GM15510 (cell line): ENCODE results near the gene LIPK.

Experiments used
- POLR2A ChIP-seq: IDR thresholded peaks from 3 replicates; pipeline ENCODE4 v1.6.1; 2011; ENCODE audit warnings: borderline replicate concordance; ENCODE audit not compliant: insufficient read length; ENCODE audit errors: extremely low read depth

The LIPK gene, protein sequence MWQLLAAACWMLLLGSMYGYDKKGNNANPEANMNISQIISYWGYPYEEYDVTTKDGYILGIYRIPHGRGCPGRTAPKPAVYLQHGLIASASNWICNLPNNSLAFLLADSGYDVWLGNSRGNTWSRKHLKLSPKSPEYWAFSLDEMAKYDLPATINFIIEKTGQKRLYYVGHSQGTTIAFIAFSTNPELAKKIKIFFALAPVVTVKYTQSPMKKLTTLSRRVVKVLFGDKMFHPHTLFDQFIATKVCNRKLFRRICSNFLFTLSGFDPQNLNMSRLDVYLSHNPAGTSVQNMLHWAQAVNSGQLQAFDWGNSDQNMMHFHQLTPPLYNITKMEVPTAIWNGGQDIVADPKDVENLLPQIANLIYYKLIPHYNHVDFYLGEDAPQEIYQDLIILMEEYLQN

DNA sequence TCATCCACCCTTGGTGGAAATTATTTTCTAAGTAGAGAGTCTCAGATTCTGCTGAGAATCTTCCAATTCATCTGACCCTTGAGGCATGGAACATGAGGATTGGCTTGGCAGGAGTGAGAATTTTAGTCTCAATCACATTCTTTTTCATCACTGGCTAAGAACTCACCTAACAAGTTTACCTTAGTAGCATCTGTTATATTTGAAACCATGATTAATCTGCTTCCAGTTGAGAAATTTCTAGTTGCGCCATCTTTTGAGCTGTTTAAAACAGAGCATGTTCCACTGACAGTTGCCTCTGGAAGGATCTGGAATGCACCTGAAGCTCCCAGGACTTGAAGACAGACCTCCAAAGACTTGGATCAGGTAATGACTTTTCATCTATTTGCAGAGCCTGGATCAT lies at the start of gene LIPK:
LIPK (plus strand) TSS at position 292 of the 400 bp plus-strand sequence. CDS start 18,295 bp downstream, outside the sequence.
- TF ChIP-seq POLR2A: no peak

- no peak for TF ChIP-seq POLR2A
Measured at GRCh38 chr10:88657901-88658300, 48.1 kb upstream of the LIPK start.

GRCh38 chr10:88659725-88660597 lies 46.1 kb upstream of the LIPK start:
- no peak for TF ChIP-seq POLR2A

DNA sequence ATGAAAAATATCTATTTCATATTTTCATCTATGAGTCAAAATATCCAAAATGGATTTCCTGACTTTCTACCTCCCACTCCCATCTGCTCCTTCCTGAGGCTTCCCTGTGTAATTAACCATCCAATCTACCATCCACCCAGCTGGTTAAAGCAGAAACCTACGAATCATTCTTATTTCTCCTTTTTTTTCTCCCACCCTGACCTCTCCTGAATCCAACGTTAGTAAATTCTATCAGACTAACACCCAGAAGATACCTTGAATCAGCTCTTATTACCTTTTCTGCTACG lies 45.5 kb upstream of the LIPK start:
- no peak for TF ChIP-seq POLR2A

DNA sequence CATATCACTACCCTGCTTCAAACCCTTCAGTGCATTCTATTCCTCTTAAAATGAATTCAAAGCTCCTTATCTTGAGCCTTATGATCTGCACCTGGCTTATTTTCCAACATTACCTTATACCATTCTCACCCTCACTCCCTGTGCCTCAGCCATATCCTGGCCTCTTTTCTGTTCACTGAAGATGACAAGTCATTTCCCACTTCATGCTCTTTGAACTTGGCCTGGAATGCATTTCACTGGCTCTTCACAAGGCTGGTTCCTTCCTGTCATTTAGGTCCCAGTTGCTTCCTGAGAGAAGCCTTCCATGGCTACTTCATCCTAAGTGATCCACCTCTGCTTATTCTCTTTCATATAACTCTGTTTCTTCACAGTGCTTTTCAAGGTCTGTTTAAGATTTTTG lies 45.0 kb upstream of the LIPK start:
- no peak for TF ChIP-seq POLR2A

GRCh38 chr10:88661577-88661976 lies 44.5 kb upstream of the LIPK start:
- TF ChIP-seq POLR2A: no peak

DNA sequence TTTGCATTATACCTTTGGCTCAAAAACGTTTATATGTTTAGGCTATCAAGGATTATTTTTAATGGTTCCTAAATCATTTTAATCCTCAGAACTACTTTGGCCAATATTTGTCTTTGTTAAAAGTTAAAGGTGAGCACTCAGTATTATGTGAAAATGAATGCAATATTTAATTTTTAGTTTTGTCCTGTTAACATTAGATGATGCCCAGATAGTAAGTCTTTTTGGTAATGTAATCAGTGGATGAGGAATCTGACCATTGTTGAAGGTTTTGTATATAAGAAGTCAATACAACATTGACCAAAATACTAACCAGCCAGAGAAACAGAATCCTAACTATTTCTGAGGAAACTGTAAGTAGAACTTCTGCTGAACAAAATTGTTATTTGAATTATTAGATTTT lies 41.9 kb upstream of the LIPK start, which contains the start of gene LIPF:
LIPF (plus strand) TSS at position 301 of the 400 bp plus-strand sequence. CDS start 2,856 bp downstream, outside the sequence.
- TF ChIP-seq POLR2A: no peak

DNA sequence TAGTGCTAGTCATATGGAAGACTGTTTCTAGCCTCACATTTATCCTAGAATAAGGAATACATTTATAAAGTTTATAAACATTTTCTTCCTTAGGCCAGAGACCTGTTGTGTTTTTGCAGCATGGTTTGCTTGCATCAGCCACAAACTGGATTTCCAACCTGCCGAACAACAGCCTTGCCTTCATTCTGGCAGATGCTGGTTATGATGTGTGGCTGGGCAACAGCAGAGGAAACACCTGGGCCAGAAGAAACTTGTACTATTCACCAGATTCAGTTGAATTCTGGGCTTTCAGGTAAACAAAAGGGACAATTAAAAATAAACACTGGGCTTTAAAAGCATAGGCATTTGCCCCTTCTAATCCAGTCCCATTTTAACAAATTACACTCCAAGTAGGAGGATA lies 37.6 kb upstream of the LIPK start:
- TF ChIP-seq POLR2A: no peak

GRCh38 chr10:88670497-88670896 lies 35.6 kb upstream of the LIPK start:
- no peak for TF ChIP-seq POLR2A

DNA sequence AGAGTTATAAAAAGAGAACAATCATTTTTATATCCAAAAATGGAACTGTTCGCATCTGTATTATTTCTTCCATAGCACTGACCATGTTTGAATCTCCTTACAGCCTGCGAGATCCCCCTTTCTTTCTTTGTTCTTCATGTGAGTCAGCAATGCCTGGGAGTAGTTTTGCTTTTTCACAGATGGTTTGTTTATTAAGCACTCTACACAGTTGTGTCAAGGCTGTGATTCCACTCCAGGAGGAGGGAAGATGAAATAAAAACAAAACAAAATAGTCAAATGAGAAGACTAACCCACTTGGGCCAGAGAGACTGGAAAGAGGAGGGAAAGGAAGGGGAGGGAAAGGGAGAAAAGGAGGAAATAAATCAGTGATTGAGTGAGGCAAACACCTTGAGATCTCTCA lies 34.0 kb upstream of the LIPK start:
- TF ChIP-seq POLR2A: no peak

DNA sequence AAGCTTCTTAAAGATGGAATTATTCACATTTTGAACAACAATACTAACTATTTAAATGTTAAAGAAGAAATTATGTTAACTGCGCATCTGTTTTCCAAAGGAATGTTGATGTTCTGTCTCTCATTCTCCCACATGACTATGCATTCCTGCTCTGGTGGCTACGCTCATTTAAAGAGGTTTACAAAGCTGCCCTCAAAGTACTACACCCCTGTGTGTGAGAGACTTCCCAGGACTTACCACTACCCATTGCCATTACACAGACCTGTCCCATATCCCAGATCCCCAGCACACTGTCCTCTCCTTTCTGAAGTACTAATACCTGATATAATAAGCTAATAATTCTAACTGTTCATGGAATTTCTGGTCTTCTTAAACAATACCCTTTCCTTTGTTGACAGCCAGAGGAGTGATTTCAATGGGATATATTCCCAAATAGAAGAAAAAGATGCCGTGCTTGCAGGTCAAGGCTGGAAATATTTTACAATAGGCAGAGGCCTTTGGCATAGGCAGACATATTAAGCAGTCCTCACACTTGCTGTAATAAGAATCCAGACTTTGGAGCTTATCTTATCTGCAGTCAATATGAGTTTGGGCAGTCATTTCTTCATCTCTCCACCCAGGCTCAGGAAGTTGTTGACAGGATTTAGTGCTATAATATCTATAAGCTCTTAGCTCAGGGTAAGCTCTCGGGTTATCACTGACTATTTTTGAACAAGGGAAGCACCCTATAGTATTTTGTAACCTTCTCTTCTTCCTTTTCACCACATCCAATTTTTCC lies 29.6 kb upstream of the LIPK start:
- TF ChIP-seq POLR2A: no peak

DNA sequence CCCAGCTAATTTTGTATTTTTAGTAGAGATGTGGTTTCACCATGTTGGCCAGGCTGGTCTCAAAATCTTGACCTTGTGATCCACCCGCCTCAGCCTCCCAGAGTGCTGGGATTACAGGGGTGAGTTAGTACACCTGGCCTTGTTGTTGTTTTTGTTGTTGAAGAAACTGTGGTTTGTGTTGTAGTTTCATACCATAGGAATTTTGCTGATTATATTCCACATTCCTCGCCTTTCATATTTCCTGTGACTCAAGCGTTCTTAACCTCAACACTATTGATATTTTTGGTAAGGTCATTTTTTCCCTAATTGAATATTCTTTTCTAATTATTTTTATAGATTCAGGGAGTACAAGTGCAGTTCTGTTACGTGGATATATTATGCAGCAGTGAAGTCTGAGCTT lies 25.1 kb upstream of the LIPK start:
- no peak for TF ChIP-seq POLR2A

GRCh38 chr10:88682491-88682890 lies 23.6 kb upstream of the LIPK start:
- no peak for TF ChIP-seq POLR2A

DNA sequence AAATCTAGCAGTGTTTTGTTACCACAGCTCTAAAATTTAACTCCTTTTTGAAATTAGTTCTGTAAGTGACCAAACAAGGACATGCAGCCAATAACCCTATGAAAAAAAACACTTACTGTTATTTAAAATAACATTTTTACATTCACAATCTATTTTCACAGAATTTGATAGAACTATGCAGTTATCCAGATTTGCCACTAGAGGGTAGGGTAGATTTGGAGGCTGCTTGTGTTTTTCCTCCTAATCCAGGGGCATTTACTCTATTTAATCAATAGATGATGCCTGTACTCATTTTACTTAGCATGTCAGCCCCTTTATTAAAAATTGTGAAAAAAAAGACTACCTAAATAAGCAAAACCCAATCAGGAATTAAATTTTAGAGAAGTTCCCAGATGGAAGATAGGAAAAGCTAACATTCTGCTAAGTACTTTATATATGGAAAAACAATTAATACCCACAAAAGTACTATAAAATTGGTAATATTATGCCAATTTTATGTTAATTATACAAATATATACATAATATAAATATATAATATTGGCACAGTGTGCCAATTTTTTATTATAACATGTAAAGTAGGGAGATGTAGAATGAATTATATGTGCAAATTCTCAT lies 18.1 kb upstream of the LIPK start:
- no peak for TF ChIP-seq POLR2A
